Aorta (tissue), 5 donors: ENCODE measurements around the gene TUBB1. TPM values are rescaled to one million over a fixed set of nuclear protein-coding genes. Genes with fewer than 3 reads are reported as not detected.

ENCODE experiments used
- ATAC-seq: fragments of 200-7000 bp; cut with Tn5 transposase; one replicate; pipeline ENCODE4 v1.9.1; 2022; ENCODE audit warnings: moderate library complexity; ENCODE audit not compliant: low FRiP score
- DNase-seq, 2 donors: peaks; one replicate each; pipeline ENCODE4 v3.0.0-alpha.2; 2020
- H3K27ac ChIP-seq, 2 donors: one replicate each; pipeline ENCODE4 v1.5.1; 2013; ENCODE audit warnings: low read length in 2 of 2, mild to moderate bottlenecking in 2 of 2, moderate library complexity in 2 of 2, control low read depth in 1 of 2, inconsistent platforms in 1 of 2, low read depth in 1 of 2
- H3K27me3 ChIP-seq, 2 donors: one replicate each; pipeline ENCODE4 v1.6.1; 2013; ENCODE audit warnings: control low read depth in 1 of 2, low read length in 1 of 2, mild to moderate bottlenecking in 1 of 2, moderate library complexity in 1 of 2; ENCODE audit not compliant: insufficient read depth in 2 of 2, control insufficient read depth in 1 of 2
- H3K36me3 ChIP-seq, 2 donors: one replicate each; pipeline ENCODE4 v1.6.1; 2013; ENCODE audit warnings: control low read depth in 1 of 2, low read length in 1 of 2, mild to moderate bottlenecking in 1 of 2; ENCODE audit not compliant: insufficient read depth in 2 of 2, control insufficient read depth in 1 of 2
- H3K4me1 ChIP-seq, 2 donors: one replicate each; pipeline ENCODE4 v1.6.1; 2013; ENCODE audit warnings: low read length in 2 of 2, control low read depth in 1 of 2, mild to moderate bottlenecking in 1 of 2, moderate library complexity in 1 of 2; ENCODE audit not compliant: insufficient read depth in 2 of 2, control insufficient read depth in 1 of 2
- H3K4me3 ChIP-seq, 2 donors: one replicate each; pipeline ENCODE4 v1.5.1; 2013; ENCODE audit warnings: low read length in 2 of 2, control low read depth in 1 of 2, mild to moderate bottlenecking in 1 of 2
- H3K9me3 ChIP-seq: one replicate; pipeline ENCODE4 v1.6.1; 2013; ENCODE audit warnings: mild to moderate bottlenecking, low read length; ENCODE audit not compliant: control insufficient read depth
- WGBS, 2 donors: extraction: QIAGEN DNeasy Blood & Tissue Kit; methylation state at CpG; one replicate each; pipeline ENCODE4 v1.1.7; 2013; 5-methylcytosine and 5-hydroxymethylcytosine counted together
- intact Hi-C, 2 donors: fragments of 100-400 bp; cut with DNase I; formaldehyde crosslinking; loops; one replicate each; pipeline versions ENCODE4 v1.14.2 to v1.15.0; 2022
- polyA plus RNA-seq, 2 donors: library from polyadenylated mRNA; stranded (reverse); fragments of 200-250 nt; gene quantifications; one replicate each; pipeline ENCODE4 v1.2.3, GENCODE V29; 2013
- total RNA-seq, 2 donors: library from RNA; stranded (reverse); fragmentation: NEBNext Ultra II Directional; extraction: Animal tissue kit (Norgen Biotek cat#: 25700); gene quantifications; one replicate each; pipeline ENCODE4 v1.2.1, GENCODE V29; 2021
- donor health status: healthy with polysubstance abuse.
- donor health status: Bipolar disorder and iron deficiency.
- donor health status: DM: no; HTN: no; CAD: no.
- donor health status: DM: no; HTN: no; CAD: no.
- donor health status: DM: yes; HTN: yes; CAD: no.

Gene TUBB1
- total and polyA plus RNA-seq, 4 donors: 0.15 to 2.1 TPM; not detected in 2

DNA sequence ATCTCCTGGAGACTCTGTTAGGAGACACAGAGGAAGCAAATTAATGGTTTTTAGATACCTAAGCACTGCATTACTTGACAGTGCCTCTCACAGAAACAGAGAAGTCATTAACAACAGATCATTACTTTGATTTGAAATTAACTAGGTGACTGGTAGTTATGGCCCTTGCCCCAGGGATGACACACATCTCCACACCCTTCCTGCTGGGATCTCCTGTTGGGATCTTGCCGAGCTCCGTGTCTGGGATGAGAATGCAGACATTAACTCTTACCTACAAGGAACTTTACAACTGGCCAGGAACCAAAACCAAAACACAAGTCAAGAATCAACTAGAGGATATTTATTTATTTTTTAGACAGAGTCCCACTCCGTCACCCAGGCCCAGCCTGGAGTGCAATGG, 25.6 kb downstream of the TUBB1 start:
- ATAC-seq (no peak), DNase-seq (no peak)
- Histone ChIP-seq H3K27ac (no peak overlapping the region), H3K27me3 (no peaks in the 10 kb centered on the region), H3K4me1 (no peaks in the 10 kb centered on the region), H3K4me3 (no peak overlapping the region), H3K9me3 (no peaks in the 10 kb centered on the region), H3K36me3 (no peaks in the 10 kb centered on the region)
- 90% methylated on average over 3 of the region's 3 CpGs for WGBS, 2 donors
- intact Hi-C loops: loop anchor here (5.0 kb wide), 2 partner anchors 62 to 152 kb away; partner anchors contain the start of gene NELFCD (in 1 of the 2)

- Histone ChIP-seq H3K36me3 (no peaks in the 10 kb centered on the region), H3K9me3 (no peaks in the 10 kb centered on the region), H3K27me3 (no peaks in the 10 kb centered on the region), H3K4me3 (no peak overlapping the region), H3K4me1 (no peaks in the 10 kb centered on the region), H3K27ac (no peak overlapping the region)
- no peak for DNase-seq
- 94 to 96% methylated on average over 3 of the region's 3 CpGs for WGBS, 2 donors
- intact Hi-C loops: no loop called here
- ATAC-seq: no peak
Observed at GRCh38 chr20:59046862-59047261, 27.6 kb downstream of the TUBB1 start.

DNA sequence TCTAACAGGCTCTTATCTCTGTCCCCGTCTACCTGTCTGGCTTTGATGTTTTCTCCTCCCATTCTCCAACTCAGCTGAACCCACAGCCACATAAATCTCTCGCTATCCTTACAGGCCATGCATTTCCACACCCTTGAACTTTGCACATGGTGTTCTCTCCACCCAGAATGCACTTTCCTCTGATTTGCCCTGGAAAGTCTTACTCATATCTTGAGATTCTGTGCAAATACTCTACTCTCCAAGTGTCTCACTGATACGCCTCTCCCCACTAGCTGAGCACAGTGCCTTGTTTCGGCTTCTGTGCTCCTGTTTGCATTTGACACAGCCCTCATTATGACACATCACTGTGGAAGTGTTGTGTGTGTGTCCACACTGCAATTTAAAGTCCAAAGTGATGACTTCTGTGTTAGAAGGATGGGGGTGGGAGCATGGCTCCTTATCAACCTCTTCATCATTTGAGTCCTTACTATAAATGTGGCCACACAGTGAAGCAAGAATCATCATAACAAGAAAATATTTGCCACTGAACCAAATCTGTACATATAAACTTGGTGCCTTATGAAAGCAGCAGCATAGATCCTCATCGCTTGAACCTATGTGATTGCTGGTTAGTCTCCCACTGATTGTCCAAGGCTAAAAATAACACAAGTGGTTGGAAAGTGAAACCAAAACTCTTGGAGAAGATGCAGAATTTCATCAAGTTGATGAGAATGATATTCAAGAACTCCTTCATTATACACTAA, 28.9 kb downstream of the TUBB1 start:
- DNase-seq: no peak
- no peak overlapping the region for H3K4me3 ChIP-seq
- intact Hi-C loops: no loop called here
- H3K9me3 ChIP-seq: no peaks in the 10 kb centered on the region
- no peak overlapping the region for H3K27ac ChIP-seq
- no peaks in the 10 kb centered on the region for H3K27me3 ChIP-seq
- H3K36me3 ChIP-seq: no peaks in the 10 kb centered on the region
- 77 to 85% methylated on average over 5 of the region's 5 CpGs for WGBS, 2 donors
- H3K4me1 ChIP-seq: no peaks in the 10 kb centered on the region
- no peak for ATAC-seq

DNA sequence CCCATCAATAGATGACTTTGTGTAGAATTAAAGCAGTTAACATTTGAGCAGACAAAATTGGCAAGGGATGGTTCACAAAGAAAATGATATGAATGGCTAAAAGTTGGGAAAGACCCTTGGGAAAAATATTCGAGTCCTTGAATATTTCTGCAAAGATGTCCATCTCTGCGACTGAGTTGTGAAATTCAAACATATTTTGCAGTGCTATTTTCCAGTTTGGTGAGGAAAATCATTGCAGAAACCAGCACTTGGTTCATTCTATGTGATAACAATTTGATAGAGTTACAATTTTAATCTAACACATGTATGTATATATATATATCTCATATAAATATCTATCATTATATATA, 29.4 kb downstream of the TUBB1 start:
- no peak for ATAC-seq
- Histone ChIP-seq H3K36me3 (no peaks in the 10 kb centered on the region), H3K27me3 (no peaks in the 10 kb centered on the region), H3K4me3 (no peak overlapping the region), H3K4me1 (no peaks in the 10 kb centered on the region), H3K9me3 (no peaks in the 10 kb centered on the region), H3K27ac (no peak overlapping the region)
- 68 to 74% methylated on average over 2 of the region's 2 CpGs for WGBS, 2 donors
- intact Hi-C loops: no loop called here
- DNase-seq: no peak

- 73 to 80% methylated on average over 1 of the region's 1 CpG for WGBS, 2 donors
- no peak for ATAC-seq
- intact Hi-C loops: no loop called here
- no peaks in the 10 kb centered on the region for H3K9me3 ChIP-seq
- no peaks in the 10 kb centered on the region for H3K4me1 ChIP-seq
- H3K27ac ChIP-seq: no peak overlapping the region
- no peaks in the 10 kb centered on the region for H3K27me3 ChIP-seq
- DNase-seq: no peak
- no peak overlapping the region for H3K4me3 ChIP-seq
- H3K36me3 ChIP-seq: no peaks in the 10 kb centered on the region
Observed at GRCh38 chr20:59050437-59050836, 31.2 kb downstream of the TUBB1 start.

DNA sequence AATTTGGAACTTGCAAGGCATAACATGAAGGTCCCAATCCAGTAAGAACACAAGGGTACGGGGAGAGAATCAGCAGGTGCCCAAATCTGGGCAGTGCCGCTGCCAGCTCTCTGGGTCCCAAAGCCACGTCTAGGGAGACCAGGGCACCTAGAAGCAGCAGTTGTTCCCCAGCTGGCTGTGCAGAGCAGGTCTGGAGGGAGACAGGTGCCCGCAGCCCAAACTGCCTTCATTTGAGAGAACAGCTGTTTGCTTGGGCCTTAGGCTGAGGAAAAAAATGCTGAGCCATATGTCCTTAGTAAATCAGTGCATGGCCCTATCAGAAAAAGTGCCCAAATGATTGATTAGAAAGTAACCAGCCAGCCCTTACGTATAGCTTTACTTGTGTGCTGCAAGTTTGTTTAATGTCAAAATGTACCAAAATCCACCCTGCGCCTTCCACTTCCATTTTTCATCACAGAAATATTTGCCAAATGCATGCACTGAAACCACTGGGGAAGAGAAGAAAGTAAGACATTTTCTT, 32.5 kb downstream of the TUBB1 start:
- H3K4me1 ChIP-seq: no peaks in the 10 kb centered on the region
- no peak overlapping the region for H3K27ac ChIP-seq
- intact Hi-C loops: no loop called here
- WGBS, 2 donors: 51 to 66% methylated on average over 6 of the region's 6 CpGs
- H3K27me3 ChIP-seq: no peaks in the 10 kb centered on the region
- ATAC-seq (no peak), DNase-seq (no peak)
- no peak overlapping the region for H3K4me3 ChIP-seq
- no peaks in the 10 kb centered on the region for H3K9me3 ChIP-seq
- no peaks in the 10 kb centered on the region for H3K36me3 ChIP-seq

- intact Hi-C loops: no loop called here
- no peaks in the 10 kb centered on the region for H3K36me3 ChIP-seq
- no peak for ATAC-seq
- H3K27me3 ChIP-seq: no peaks in the 10 kb centered on the region
- H3K4me3 ChIP-seq: no peak overlapping the region
- 57 to 62% methylated on average over 7 of the region's 7 CpGs for WGBS, 2 donors
- H3K9me3 ChIP-seq: no peaks in the 10 kb centered on the region
- H3K27ac ChIP-seq: no peak overlapping the region
- H3K4me1 ChIP-seq: no peaks in the 10 kb centered on the region
- no peak for DNase-seq
Observed at GRCh38 chr20:59055302-59055701, 36.1 kb downstream of the TUBB1 start.

- no peak for ATAC-seq
- H3K4me1 ChIP-seq: no peaks in the 10 kb centered on the region
- WGBS, 2 donors: 58 to 61% methylated on average over 4 of the region's 4 CpGs
Observed at GRCh38 chr20:59062081-59062480, 42.9 kb downstream of the TUBB1 start.

More at GRCh38 chr20:59062081-59062480, 42.9 kb downstream of the TUBB1 start:
- no peak for DNase-seq
- H3K4me3 ChIP-seq: no peak overlapping the region
- no peak overlapping the region for H3K27ac ChIP-seq
- H3K9me3 ChIP-seq: no peaks in the 10 kb centered on the region
- no peaks in the 10 kb centered on the region for H3K27me3 ChIP-seq
- intact Hi-C loops: no loop called here
- H3K36me3 ChIP-seq: no peaks in the 10 kb centered on the region
